ENCODE data around the gene RPS10.

DNA sequence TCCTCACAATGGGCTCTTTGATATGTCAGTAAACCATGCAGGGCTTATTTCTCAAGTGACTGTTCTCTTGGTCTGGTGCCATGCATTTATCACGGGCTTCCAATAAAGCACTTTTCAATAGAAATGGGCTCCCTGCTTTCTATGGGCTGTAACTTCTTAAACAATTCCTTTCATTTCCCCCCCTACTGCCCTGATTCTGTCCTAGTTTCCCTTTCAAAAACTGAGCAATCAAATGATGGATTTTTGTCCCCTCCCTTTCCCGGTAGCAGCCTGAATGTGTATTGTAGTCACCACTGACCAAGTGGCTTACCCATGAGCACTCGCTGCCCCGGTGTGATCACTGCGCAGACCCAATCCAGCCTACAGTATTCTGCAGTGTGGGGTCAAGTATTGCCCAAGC is 13.9 kb downstream of the RPS10 start:
- TF ChIP-seq EP300 (IDR thresholded peaks at IDR 0.05; ENCODE audit: borderline replicate concordance in 1 of 2, low read depth in 2 of 2, low read length in 2 of 2) (no peak), SUZ12 (IDR thresholded peaks at IDR 0.05; ENCODE audit: low read length) (no peak), ATF3 (IDR thresholded peaks at IDR 0.05; ENCODE audit: insufficient read depth, low read depth, low read length) (no peak), EZH2 (IDR thresholded peaks at IDR 0.05; ENCODE audit: low read depth, low read length, severe bottlenecking) (no peak), E2F6 (IDR thresholded peaks at IDR 0.05) (no peak)
